ENCODE data around the gene SUCNR1.

GRCh38 chr3:151843275-151843674 lies 30.2 kb upstream of the SUCNR1 start:
- TF ChIP-seq CTCF (IDR thresholded peaks at IDR 0.05) (no peak), POLR2A (IDR thresholded peaks at IDR 0.05) (no peak)
